A673 (cell line): ENCODE measurements around the gene STK26. TPM values are rescaled to one million over a fixed set of nuclear protein-coding genes. Genes with fewer than 3 reads are reported as not detected.

ENCODE experiments used
- BruUV-seq: library from RNA; stranded (reverse); fragments of 400-500 nt; replicated peaks from 2 replicates; lab custom pipeline; 2021; lab: Mats Ljungman, UMichigan
- CTCF ChIA-PET: fragments of 300-600 bp; sonication (Branson Sonifier 250); formaldehyde crosslinking; loops from one replicate; lab custom pipeline; 2022; ENCODE audit warnings: antibody characterized with exemption; lab: Charles Lee
- POLR2A ChIA-PET: fragments of 300-600 bp; sonication (Branson Sonifier 250); formaldehyde crosslinking; loops from one replicate; lab custom pipeline; 2022; ENCODE audit warnings: antibody characterized with exemption; ENCODE audit not compliant: low non-redundant PET; lab: Charles Lee
- DNase-seq: peaks from one replicate; pipeline ENCODE4 v3.0.0-alpha.2; 2015; ENCODE audit warnings: low spot score
- H3K27ac ChIP-seq: fragments of 200-600 bp; sonication (generic); 2 replicates; pipeline ENCODE4 v1.5.1; 2016; ENCODE audit warnings: mixed run types, low read depth, mild to moderate bottlenecking, mixed read lengths, antibody characterized with exemption, low read length; ENCODE audit not compliant: poor library complexity, severe bottlenecking
- H3K27me3 ChIP-seq: fragments of 200-600 bp; sonication (generic); replicated peaks from 2 replicates; pipeline ENCODE4 v1.6.1; 2017; ENCODE audit warnings: mixed run types, low read depth, mild to moderate bottlenecking, mixed read lengths, antibody characterized with exemption, low read length; ENCODE audit not compliant: insufficient read depth, poor library complexity
- H3K36me3 ChIP-seq: fragments of 200-600 bp; sonication (generic); 2 replicates; pipeline ENCODE4 v1.6.1; 2016; ENCODE audit warnings: mixed run types, mild to moderate bottlenecking, mixed read lengths, antibody characterized with exemption, low read length; ENCODE audit not compliant: insufficient read depth, poor library complexity, severe bottlenecking
- H3K4me1 ChIP-seq: fragments of 200-600 bp; sonication (generic); 2 replicates; pipeline ENCODE4 v1.6.1; 2017; ENCODE audit warnings: mixed run types, mild to moderate bottlenecking, mixed read lengths, antibody characterized with exemption, low read length; ENCODE audit not compliant: insufficient read depth, poor library complexity, severe bottlenecking
- H3K4me3 ChIP-seq: fragments of 200-600 bp; sonication (generic); 2 replicates; pipeline ENCODE4 v1.5.1; 2016; ENCODE audit warnings: low read depth, mixed run types, mild to moderate bottlenecking, mixed read lengths, low read length; ENCODE audit not compliant: poor library complexity, severe bottlenecking
- H3K9me3 ChIP-seq: fragments of 200-600 bp; sonication (generic); 2 replicates; pipeline ENCODE4 v1.6.1; 2016; ENCODE audit warnings: mixed run types, low read depth, mild to moderate bottlenecking, mixed read lengths, antibody characterized with exemption, low read length; ENCODE audit not compliant: poor library complexity, severe bottlenecking
- EZH2 ChIP-seq: fragments of 200-600 bp; sonication (generic); IDR thresholded peaks from 2 replicates; pipeline ENCODE4 v1.6.1; 2017; ENCODE audit warnings: borderline replicate concordance, low read depth, mild to moderate bottlenecking, mixed read lengths, antibody characterized with exemption, low read length; ENCODE audit not compliant: poor library complexity, severe bottlenecking
- intact Hi-C: fragments of 100-400 bp; cut with micrococcal nuclease; formaldehyde crosslinking; loops from one replicate; pipeline ENCODE4 v1.10.0; 2022; ENCODE audit not compliant: unreplicated experiment
- total RNA-seq: library from RNA; stranded (reverse); gene quantifications from 2 replicates; pipeline ENCODE4 v1.2.3, GENCODE V29; 2021
- TF ChIP-seq, protein P1 (sequence below): fragments of 300-800, 200-600 bp; sonication (generic); conservative IDR thresholded peaks from 2 replicates; pipeline ENCODE4 v1.5.1; 2017; ENCODE audit warnings: low read depth, mild to moderate bottlenecking, antibody characterized with exemption, low read length, moderate library complexity, mixed read lengths

STK26 gene
- total RNA-seq, 1 experiment from 2014 or later: 60.8 TPM

DNA sequence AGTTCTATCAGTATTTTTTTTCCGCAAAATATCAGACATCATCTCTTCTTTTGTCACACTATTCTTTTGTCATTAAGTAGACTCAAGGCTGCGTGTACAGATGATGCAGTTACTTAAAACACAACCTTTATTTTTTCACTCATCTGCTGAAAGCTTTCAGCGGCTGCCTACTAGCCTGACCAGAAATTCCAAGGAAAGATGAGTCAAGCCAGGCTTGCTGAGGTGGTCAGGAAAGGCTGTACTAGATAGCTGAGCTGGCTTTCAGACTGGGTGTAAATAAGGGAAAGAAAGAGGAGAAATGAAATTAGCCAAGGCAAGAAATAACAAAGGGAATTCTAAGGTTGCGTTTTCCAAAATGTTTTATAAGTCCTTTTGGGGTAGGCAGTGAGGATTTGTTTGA is 17.9 kb downstream of the STK26 start:
- no TSS peak for BruUV-seq

DNA sequence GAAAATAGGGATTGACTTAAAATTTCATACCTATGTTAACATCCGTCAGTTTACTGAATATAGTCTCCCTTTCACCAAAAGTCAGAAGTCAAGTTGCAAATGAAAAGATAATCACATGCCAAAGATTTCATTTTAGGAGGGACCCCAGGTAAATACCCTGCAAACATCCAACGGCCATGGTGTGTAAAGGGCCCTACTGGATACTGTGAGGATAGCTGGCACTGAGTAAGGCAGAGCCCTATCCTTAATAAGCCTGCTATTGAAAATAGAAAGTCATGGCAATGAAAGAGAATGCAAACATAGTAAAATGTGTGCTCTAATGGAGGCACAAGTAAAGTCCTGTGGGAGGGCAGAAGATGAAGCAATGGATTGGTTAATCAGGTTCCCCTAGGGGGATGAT is 20.9 kb downstream of the STK26 start:
- Histone ChIP-seq H3K36me3 (no peaks in the 10 kb centered on the region), H3K9me3 (no peaks in the 10 kb centered on the region), H3K4me1 (no peaks in the 10 kb centered on the region), H3K27me3 (peaks cover 3% of the 10 kb centered on the region), H3K27ac (no peak overlapping the region), H3K4me3 (no peak overlapping the region)
- intact Hi-C loops: no loop called here
- no peak for DNase-seq
- POLR2A ChIA-PET: no interaction called here
- TF ChIP-seq, protein P1, sequence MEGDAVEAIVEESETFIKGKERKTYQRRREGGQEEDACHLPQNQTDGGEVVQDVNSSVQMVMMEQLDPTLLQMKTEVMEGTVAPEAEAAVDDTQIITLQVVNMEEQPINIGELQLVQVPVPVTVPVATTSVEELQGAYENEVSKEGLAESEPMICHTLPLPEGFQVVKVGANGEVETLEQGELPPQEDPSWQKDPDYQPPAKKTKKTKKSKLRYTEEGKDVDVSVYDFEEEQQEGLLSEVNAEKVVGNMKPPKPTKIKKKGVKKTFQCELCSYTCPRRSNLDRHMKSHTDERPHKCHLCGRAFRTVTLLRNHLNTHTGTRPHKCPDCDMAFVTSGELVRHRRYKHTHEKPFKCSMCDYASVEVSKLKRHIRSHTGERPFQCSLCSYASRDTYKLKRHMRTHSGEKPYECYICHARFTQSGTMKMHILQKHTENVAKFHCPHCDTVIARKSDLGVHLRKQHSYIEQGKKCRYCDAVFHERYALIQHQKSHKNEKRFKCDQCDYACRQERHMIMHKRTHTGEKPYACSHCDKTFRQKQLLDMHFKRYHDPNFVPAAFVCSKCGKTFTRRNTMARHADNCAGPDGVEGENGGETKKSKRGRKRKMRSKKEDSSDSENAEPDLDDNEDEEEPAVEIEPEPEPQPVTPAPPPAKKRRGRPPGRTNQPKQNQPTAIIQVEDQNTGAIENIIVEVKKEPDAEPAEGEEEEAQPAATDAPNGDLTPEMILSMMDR: no peak
- no peak for TF ChIP-seq EZH2
- CTCF ChIA-PET: no interaction called here
- BruUV-seq: no TSS peak

More for the DNA sequence above, 17.9 kb downstream of the STK26 start:
- no peak overlapping the region for H3K4me3 ChIP-seq
- TF ChIP-seq EZH2: no peak
- TF ChIP-seq, protein P1: no peak
- peaks cover 6% of the 10 kb centered on the region for H3K4me1 ChIP-seq
- DNase-seq: no peak
- intact Hi-C loops: no loop called here
- CTCF ChIA-PET: no interaction called here
- no peaks in the 10 kb centered on the region for H3K9me3 ChIP-seq
- no peaks in the 10 kb centered on the region for H3K36me3 ChIP-seq
- no peak overlapping the region for H3K27ac ChIP-seq
- POLR2A ChIA-PET: no interaction called here
- H3K27me3 ChIP-seq: peaks cover 7% of the 10 kb centered on the region

DNA sequence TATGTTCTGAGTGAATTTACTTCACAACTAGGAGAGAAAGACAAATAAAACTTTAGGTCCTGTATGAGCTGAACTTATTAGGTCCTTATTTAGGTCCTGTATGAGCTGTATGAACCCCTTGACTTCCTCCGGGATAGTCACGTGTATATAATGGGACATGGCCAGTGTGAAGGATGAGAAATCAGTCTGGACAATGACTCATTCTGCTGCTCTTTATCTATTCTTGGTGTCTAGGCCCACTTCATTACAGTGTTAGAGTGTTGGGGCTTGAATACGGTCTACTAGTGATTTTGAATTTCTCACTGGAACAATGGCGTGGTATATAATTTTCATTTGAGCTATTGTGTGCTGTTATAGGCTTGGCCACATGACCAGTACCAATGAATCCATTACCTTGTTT is 21.9 kb downstream of the STK26 start:
- Histone ChIP-seq H3K9me3 (no peaks in the 10 kb centered on the region), H3K4me1 (no peaks in the 10 kb centered on the region), H3K27ac (no peak overlapping the region), H3K4me3 (no peak overlapping the region), H3K27me3 (peaks cover 3% of the 10 kb centered on the region), H3K36me3 (no peaks in the 10 kb centered on the region)
- intact Hi-C loops: no loop called here
- no peak for DNase-seq
- ChIA-PET POLR2A (no interaction called here), CTCF (no interaction called here)
- TF ChIP-seq, protein P1: no peak
- TF ChIP-seq EZH2: no peak
- no TSS peak for BruUV-seq
